A204.1 (cell line): ENCODE measurements around the gene DDX25.

ENCODE experiments used
- FAIRE-seq: peaks from 2 replicates; lab custom pipeline; 2012; peaks lifted over from hg19 to GRCh38; lab: Jason Lieb, UNC

The DDX25 gene

DNA sequence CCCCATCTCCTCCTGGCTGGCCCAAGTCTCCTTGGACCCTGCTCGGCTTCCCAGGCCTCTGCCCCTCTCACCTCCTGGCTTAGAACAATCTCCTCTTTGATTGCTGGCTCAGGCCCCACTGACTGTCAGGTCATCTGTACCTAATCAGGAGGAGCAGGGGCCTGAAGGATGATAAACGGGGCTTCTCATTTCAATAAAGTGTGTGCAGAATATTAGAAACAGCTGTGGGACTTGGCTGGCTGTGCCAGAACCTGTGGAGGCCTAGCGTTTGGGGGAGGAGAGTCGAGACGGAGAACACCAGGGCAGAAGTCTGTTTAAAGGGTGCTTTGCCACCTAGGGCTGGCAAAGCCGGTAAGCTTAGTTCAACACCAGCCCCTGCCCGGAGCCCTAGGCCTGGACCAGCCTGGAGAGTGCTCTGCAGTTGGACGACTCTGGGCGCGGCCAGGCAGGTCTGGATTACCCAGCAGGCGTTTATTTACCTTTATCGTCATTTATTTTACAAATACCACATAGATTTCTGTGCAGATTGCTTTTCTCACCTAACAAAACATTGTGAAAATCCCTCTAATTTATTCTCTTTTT lies 31.4 kb downstream of the DDX25 start:
- no peak for FAIRE-seq

DNA sequence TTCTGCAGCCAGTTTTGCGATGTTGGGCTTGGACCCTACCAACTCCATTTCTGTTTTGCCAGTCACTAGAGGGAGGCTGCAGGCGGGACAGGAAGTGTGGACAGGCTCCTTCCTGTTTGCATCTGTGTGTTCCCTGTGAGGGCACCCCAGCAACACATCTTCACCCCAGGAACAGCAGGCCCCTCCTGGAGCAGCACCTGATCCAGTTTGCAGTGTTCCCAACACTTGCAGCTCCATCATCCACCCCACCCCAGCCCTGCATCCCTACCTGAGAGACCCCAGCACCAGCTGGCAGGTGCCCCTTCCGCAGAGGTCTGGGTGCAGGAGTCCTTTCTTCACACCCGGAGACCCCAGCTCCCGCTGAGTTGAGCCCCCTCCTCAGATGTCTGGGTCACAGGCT lies 34.1 kb downstream of the DDX25 start:
- no peak for FAIRE-seq

- FAIRE-seq: no peak
Observed at GRCh38 chr11:125939081-125939521, 34.8 kb downstream of the DDX25 start.

- no peak for FAIRE-seq
Observed at GRCh38 chr11:125940145-125940544, 35.8 kb downstream of the DDX25 start.

DNA sequence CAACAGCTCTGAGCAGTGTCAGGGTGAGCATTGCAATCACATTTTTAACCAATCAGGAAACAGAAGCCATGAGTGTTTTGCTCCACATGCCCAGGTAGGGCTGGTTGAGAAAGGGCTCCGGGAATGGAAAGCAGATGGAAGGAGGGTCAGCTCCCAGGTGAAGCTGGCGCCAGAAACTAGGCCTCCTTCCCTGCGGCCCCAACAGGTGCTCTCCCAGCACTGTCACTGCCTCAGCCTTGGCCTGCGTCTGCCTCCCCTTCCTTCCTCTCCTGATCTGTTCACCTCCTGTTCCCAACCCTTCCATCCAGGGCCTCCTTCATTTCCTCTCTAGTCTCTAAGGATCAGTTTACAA lies 36.9 kb downstream of the DDX25 start:
- FAIRE-seq: no peak

DNA sequence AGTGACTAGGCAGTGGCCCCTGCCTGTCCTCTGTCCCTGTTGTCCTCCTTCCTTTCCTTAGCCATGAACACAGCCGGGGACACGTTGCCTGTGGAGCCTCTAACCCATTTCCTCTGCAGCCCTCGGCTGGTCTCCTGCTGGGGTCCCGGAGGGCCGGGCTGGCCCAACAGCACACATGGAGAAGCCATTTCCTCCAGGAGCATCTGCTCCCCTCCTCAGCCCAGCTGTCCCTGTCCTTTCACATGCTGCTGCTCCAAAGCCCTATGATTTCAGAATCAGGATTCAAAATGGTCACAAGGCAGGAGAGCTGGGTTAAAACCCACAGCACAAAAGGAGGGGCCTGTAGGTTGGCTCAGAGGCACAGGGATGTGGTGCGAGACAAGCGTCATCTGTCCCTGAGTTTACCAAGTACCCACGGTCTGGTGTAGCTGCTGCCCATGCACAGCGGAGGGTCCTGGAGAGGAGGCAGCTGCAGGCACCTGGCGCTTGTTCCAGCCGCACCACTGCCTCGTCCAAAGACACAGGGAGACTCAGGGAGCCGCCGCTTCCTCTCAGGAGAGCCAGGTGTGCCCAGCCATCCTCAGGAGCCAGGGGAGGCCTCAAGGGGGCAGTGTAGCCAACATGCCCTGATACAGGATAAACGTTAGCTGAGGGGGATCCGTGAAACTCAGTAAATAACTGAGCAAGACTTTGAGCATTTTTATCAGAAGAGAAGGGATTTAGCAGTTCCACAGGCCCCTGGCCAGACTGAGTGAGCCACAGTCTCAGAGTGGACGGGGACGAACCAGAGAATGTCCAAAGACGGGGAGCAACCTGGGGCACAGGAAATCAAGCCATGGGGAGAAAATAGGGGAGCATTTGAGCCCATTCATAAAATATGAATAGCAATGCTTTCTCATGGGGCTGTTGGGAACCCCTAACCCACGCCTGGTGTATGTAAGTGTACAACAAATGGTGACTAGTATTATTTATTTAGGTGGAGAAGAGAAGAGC lies 37.6 kb downstream of the DDX25 start:
- no peak for FAIRE-seq

- no peak for FAIRE-seq
Observed at GRCh38 chr11:125942771-125943428, 38.6 kb downstream of the DDX25 start.

- FAIRE-seq: no peak
Observed at GRCh38 chr11:125943661-125944349, 39.5 kb downstream of the DDX25 start.

DNA sequence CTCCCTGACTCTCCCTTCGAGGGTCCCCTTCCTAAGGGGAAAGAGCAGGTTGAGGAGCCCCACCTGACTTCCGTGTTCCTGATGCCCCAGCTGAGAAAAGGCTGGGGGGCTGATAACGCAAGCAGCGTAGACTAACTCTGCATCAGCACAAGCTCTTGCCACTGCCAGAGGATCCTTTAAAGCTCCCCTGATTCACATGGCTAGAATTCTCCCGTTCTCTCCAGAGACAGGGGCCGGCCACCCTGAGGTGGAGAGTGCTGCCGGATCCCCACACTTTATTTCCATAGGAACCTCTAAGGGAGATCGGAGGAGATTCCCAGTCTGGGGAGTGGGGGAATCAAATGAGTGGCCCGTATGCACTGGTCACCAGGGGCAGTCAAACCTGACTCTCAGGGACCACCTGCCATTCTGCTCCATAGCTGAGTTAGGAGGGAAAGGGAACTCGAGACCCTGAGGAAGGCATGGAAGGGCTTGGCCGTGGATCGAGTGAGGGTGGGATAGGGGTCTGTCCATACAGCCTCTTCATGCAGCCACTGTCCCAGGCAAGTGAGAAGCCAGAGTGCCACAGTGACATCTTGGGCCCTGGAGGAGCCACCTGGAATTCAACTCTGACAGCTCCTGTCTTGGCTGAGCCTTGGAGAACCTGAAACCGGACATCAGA lies 40.2 kb downstream of the DDX25 start:
- no peak for FAIRE-seq

DNA sequence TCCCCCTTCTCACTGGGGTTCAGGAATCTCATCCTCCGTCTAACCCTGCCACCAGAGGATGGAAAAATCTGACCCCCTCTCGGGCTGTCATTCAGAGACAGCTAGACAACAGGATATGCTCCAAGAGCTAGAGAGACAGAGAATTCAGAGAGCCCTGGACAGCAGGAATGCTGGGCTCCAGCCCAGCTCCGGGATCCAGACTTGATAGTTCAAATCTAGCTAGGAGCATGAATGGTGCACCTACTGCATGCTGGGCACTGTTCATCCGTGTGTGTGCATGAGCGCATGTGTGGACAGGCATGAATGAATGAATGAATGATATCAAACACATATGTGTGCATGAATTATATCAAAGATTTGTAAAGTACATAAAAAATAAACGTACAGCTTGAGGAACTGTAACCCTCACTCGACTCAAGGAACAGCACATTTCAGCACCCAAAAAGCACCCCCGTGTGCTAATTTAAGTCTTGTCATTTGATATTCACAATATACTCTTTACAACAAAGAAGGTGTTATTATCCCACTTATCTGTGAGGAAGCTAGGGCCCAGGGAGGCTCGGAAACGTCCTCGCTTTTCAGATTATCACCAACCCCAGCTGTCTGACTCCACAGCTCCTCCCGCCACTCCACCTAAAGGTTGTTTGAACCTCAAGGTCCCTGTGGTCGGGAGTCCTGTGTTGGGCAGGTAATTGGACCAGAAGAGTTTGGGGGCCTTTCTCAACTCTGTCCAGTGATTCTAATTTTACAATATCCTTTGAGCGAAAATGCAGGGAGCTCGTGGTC lies 40.9 kb downstream of the DDX25 start:
- no peak for FAIRE-seq

DNA sequence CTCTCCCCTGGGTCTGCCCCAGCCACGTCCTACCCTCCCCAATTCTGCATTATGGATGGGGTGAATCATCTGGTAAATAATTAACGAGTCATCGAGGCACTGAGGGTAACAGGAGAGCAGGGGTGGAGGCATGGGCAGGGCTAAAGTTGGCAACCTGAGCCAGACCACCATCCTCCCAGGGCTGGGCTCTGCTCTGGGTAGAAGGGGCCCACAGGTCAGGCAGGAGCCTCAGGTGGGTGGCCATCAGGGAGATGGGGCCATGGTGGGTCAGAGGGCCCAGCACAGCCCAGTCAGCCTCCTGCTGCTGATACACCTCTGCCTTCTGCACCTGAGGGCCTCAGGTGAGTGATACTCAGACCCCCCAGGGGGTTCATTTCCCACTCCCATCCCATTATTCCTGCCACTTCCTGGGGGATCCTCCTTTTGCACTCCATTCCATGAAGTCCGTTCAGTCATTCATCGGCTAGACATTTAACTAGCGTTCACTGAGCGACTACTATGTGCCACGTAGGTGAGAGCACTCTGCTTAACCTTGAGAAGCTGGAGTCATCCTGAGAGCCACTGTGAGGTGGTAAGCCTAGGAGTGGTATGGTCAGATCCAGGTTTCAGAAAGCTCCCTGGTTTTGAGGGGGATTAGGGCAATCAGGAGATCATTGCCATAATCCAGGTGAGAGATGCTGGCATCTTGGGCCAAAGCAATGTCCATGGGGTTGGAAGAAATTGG lies 41.7 kb downstream of the DDX25 start, which contains the start of gene VSIG10L2:
Gene VSIG10L2, plus strand, starts transcription at position 248 of the 724 bp plus-strand sequence. Its CDS starts 12 bp downstream, at position 260.
- no peak for FAIRE-seq

- no peak for FAIRE-seq
Observed at GRCh38 chr11:125946712-125947418, 42.6 kb downstream of the DDX25 start.

DNA sequence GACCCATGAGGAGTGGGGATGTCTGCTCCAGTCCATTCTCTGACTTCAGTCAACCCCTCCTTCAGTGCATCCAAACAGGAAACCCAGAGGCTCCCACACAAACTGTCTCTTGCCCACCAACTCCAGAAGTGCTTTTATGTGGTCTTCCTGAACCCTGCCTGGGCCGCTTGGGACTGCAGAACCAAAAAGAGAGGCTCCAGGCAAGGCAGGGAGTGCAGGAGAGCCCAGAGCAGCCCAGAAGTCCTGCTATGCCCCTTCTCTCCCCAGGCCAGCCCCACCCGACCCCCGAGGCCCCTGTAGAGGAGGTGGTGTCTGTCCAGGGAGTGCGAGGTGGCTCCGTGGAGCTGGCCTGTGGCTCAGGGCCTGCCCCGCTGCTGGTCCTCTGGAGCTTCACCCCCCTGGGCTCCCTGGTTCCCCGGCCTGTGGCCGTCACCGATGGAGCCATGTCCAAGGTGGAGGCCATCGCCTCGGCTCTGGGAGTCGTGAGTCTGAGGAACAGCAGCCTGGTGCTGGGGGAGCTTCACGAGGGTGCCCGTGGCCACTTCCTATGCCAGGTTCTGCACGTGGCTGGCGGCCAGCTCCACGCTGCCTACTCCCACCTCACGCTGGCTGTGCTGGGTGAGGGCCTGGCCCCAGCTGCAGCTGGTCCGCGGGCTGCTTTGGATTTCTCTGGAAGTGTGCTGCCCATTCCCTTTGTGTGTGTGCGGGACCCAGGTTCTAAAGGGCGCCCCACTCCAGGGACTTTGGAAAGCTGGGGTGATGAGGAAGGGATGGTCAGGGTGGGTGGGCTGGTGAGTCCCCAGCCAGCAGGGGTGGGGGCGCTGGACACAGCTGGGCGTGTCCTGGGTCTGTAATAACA lies 43.3 kb downstream of the DDX25 start:
- no peak for FAIRE-seq

DNA sequence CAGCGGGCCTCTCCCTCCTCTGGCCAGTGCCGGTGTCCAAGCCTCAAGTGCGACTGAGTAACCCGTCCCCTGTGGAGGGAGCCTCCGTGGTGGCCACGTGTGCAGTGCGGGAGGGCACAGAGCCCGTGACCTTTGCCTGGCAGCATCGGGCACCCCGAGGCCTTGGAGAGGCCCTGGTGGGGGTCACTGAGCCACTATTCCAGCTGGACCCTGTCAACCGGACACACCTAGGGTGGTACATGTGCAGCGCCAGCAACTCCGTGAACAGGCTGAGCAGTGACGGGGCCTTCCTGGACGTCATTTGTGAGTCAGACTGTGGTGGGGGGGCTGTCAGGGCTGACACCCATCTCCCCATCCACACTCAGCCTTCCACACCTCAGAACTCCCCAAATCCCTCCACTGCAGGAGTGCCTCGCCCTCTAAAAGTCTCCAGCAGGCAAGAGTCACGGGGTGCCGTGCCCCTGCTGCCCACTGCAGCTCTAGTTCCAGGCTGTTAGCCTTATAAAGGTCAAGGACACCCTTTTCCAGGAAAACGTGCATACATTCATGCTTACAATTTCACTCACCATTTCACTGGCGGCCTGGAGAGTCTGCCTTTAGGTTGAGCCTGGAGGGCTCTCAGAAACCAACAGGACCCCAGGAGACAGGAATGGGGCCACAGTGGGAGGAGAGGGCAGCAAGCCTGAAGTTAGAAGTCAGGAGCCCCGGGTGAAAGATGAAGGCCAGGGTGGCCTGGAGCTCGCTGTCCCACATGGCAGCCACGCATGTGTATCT lies 44.2 kb downstream of the DDX25 start:
- FAIRE-seq: no peak

- no peak for FAIRE-seq
Observed at GRCh38 chr11:125949271-125950177, 45.2 kb downstream of the DDX25 start.

DNA sequence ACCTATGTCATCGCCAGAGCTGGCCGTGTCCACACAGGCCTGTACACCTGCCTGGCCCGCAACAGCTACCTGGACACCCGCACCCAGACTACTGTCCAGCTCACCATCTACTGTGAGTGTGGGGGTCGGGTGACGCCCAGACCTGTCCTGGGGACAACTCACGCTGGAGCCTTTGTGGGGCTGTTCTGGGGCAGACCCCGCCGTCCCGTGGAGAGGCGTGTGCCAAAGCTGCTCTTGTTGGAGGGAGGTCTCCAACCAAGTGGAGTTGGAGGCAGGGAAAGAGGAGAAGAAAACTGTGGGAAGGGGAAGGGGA lies 45.8 kb downstream of the DDX25 start:
- no peak for FAIRE-seq
